Endothelial cell of umbilical vein (primary cell): ENCODE results near the gene CIRBP. TPM values are rescaled to one million over a fixed set of nuclear protein-coding genes. Genes with fewer than 3 reads are reported as not detected.
A peak's percentile ranks its signal among the peaks of the same experiment; 100 is the strongest.

Experiments
- BruUV-seq: library from RNA; stranded (reverse); fragments of 400-500 nt; replicated peaks from 2 replicates; lab custom pipeline; 2021; lab: Mats Ljungman, UMichigan
- CTCF ChIA-PET: fragments of 300-600, 350-600 bp; sonication (Branson Sonifier 250); formaldehyde crosslinking; loops from one replicate; lab custom pipeline; 2021; ENCODE audit warnings: antibody characterized with exemption, inconsistent platforms; lab: Charles Lee
- POLR2A ChIA-PET: fragments of 300-600, 350-600 bp; sonication (Branson Sonifier 250); formaldehyde crosslinking; loops from one replicate; lab custom pipeline; 2021; ENCODE audit warnings: antibody characterized with exemption, inconsistent platforms; lab: Charles Lee
- DNase-seq: peaks from one replicate; pipeline ENCODE4 v3.0.0-alpha.2; 2011; ENCODE audit warnings: low read depth, low spot score
- FAIRE-seq: peaks from 2 replicates; lab custom pipeline; 2011; peaks lifted over from hg19 to GRCh38; lab: Jason Lieb, UNC
- H2AFZ ChIP-seq: 2 replicates; pipeline ENCODE4 v1.6.0; 2012; ENCODE audit warnings: low read depth, low read length, control low read depth, inconsistent platforms
- H3K27ac ChIP-seq: 2 replicates; pipeline ENCODE4 v1.5.1; 2011; ENCODE audit warnings: low read depth, mild to moderate bottlenecking, control low read depth, low read length, moderate library complexity; ENCODE audit not compliant: insufficient read depth
- H3K27me3 ChIP-seq, 2 experiments: 2 replicates each; pipeline versions ENCODE4 v1.6.0 to v1.6.1; 2011; ENCODE audit warnings: low read length in 2 of 2, mixed read lengths in 1 of 2; ENCODE audit not compliant: control insufficient read depth in 2 of 2, insufficient read depth in 2 of 2
- H3K36me3 ChIP-seq, 2 experiments: 2 replicates in 1 of 2; 3 replicates in 1 of 2; pipeline ENCODE4 v1.5.1; 2011; ENCODE audit warnings: low read length in 2 of 2, mild to moderate bottlenecking in 1 of 2, moderate library complexity in 1 of 2; ENCODE audit not compliant: control insufficient read depth in 2 of 2, insufficient read depth in 2 of 2; ENCODE audit errors: extremely low read depth in 1 of 2
- H3K4me1 ChIP-seq: 3 replicates; pipeline ENCODE4 v1.5.1; 2011; ENCODE audit warnings: mild to moderate bottlenecking, low read length; ENCODE audit not compliant: control insufficient read depth, insufficient read depth; ENCODE audit errors: extremely low read depth
- H3K4me2 ChIP-seq: 2 replicates; pipeline ENCODE4 v1.6.1; 2011; ENCODE audit warnings: low read length, control low read depth, mixed read lengths; ENCODE audit not compliant: insufficient read depth
- H3K4me3 ChIP-seq, 3 experiments: fragments of 200-600 bp in 1 of 3; sonication (generic), shearing (Covaris generic) in 1 of 3; replicated peaks in 1 of 3; 2 replicates each; pipeline ENCODE4 v1.5.1; 2011 to 2016; ENCODE audit warnings: control low read depth in 3 of 3, low read length in 3 of 3, mild to moderate bottlenecking in 2 of 3, inconsistent platforms in 1 of 3, low read depth in 1 of 3, moderate library complexity in 1 of 3; ENCODE audit not compliant: insufficient read depth in 1 of 3
- H3K79me2 ChIP-seq: 2 replicates; pipeline ENCODE4 v1.6.0; 2012; ENCODE audit warnings: low read length, inconsistent platforms; ENCODE audit not compliant: control insufficient read depth, insufficient read depth
- H3K9ac ChIP-seq: replicated peaks from 2 replicates; pipeline ENCODE3; 2011; ENCODE audit warnings: low read length, control low read depth; ENCODE audit not compliant: insufficient read depth; ENCODE audit errors: extremely low read depth
- H3K9me1 ChIP-seq: replicated peaks from 3 replicates; pipeline ENCODE4 v1.6.0; 2011; ENCODE audit warnings: mild to moderate bottlenecking, low read length; ENCODE audit not compliant: control insufficient read depth, insufficient read depth; ENCODE audit errors: extremely low read depth
- H3K9me3 ChIP-seq: replicated peaks from 2 replicates; pipeline ENCODE4 v1.5.1; 2012; ENCODE audit warnings: low read length, inconsistent platforms; ENCODE audit not compliant: control insufficient read depth, insufficient read depth
- H4K20me1 ChIP-seq: replicated peaks from 2 replicates; pipeline ENCODE3; 2011; ENCODE audit warnings: mild to moderate bottlenecking, low read length; ENCODE audit not compliant: control insufficient read depth, insufficient read depth; ENCODE audit errors: extremely low read depth
- EZH2 ChIP-seq: IDR thresholded peaks from 2 replicates; pipeline ENCODE4 v1.6.1; 2012; ENCODE audit warnings: borderline replicate concordance, low read depth, mild to moderate bottlenecking, moderate library complexity, low read length, inconsistent platforms; ENCODE audit not compliant: severe bottlenecking
- POLR2A ChIP-seq: IDR thresholded peaks from 2 replicates; pipeline ENCODE4 v1.6.1; 2012; ENCODE audit warnings: low read depth, mild to moderate bottlenecking, control low read depth, low read length
- POLR2AphosphoS5 ChIP-seq: IDR thresholded peaks from 2 replicates; pipeline ENCODE4 v1.6.1; 2012; ENCODE audit warnings: low read depth, mild to moderate bottlenecking, control low read depth, low read length, moderate library complexity; ENCODE audit not compliant: insufficient read depth
- dilution Hi-C: fragments of 300-500 bp; cut with MboI; formaldehyde crosslinking; loops from one replicate; pipeline ENCODE4 v1.15.0; 2019; ENCODE audit warnings: low sequenced_read_pairs; ENCODE audit not compliant: extremely low pct_ligation_motif_present
- intact Hi-C: fragments of 100-400 bp; cut with micrococcal nuclease; formaldehyde crosslinking; loops from one replicate; pipeline ENCODE4 v1.10.0; 2022
- polyA plus RNA-seq, 4 experiments: library from polyadenylated mRNA; depleted of rRNA in 3 of 4; stranded (reverse) in 3 of 4; unstranded in 1 of 4; fragments of >200 nt; gene quantifications; 2 replicates each; pipeline versions ENCODE4 v1.2.1 to v1.2.3, GENCODE V29; 2011 to 2012; ENCODE audit warnings: missing spikeins in 1 of 4
- total RNA-seq: library from RNA; stranded (reverse); gene quantifications from 2 replicates; pipeline ENCODE4 v1.2.3, GENCODE V29; 2021
- TF ChIP-seq, protein P1 (sequence below), 2 donors: IDR thresholded peaks; 1 replicate in 1 of 2; 2 replicates in 1 of 2; pipeline ENCODE4 v1.5.1; 2011; ENCODE audit warnings: low read length in 2 of 2, mild to moderate bottlenecking in 2 of 2, moderate library complexity in 2 of 2, control low read depth in 1 of 2, inconsistent platforms in 1 of 2, low read depth in 1 of 2; ENCODE audit not compliant: insufficient read depth in 1 of 2; ENCODE audit errors: extremely low read depth in 1 of 2

CIRBP gene
- total and polyA plus RNA-seq, 2 donors (not counting 3 experiments of a cell fraction or from before 2014, with no cell fraction given), result 225 to 439 TPM

DNA sequence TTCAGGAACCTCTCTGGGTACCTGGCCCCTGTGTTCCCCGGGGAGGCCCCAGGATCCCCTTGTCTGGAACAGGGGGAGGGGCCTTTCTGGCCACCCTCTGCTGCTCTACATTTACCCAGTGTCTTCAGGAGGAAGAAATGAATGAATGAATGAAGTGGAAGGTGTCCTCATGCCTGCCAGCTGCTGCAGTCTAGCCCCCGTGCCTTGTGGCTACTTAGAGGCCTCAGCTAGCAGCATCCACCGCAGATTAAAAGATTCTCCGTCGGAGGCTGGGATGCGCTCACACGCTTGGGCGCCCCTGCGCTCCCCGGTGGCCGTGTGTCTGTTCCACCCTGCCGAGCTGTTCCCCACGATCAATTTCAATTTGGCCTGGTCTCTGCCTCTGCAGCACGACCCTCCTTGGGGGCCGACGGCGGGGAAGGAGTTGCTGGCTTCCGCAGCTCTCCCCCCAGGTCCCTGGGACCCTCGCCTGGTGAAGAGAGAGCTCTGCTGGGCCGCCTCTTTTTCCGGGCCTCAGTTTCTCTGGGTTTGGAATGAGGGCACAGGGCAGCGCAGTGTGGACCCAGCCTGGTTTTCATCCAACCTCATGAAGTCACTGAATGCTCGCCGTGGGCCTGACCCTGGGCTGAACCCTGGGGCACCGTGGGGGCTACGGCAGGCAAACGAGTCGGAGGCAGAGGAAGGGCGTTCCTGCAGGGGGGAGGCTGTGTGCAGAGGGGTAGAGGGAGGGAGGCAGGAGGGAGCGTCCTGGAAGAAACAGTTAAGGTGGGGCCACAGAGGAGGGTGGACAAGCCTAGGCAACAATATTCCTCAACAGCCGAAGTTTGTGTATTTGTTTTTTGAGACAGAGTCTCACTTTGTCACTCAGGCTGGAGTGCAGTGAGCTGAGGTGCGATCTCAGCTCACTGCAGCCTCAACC is 44.8 kb downstream of the CIRBP start:
- intact Hi-C loops (loop anchor here (5.0 kb wide), 1 partner anchor 38 kb away; a partner anchor contains a TSS), dilution Hi-C loops (no loop called here)
- Histone ChIP-seq H3K9ac (peak overlapping the region; percentile 14), H3K27me3 (peaks cover 17 to 18% of the 10 kb centered on the region in 2 experiments), H2AFZ (peak overlapping the region; percentile 32), H3K79me2 (no peaks in the 10 kb centered on the region), H4K20me1 (no peaks in the 10 kb centered on the region), H3K9me3 (no peaks in the 10 kb centered on the region), H3K27ac (peak overlapping the region; percentile 50), H3K4me3 (no peak overlapping the region), H3K36me3 (no peaks in the 10 kb centered on the region), H3K9me1 (no peaks in the 10 kb centered on the region), H3K4me1 (peaks cover 13% of the 10 kb centered on the region), H3K4me2 (peak overlapping the region; percentile 48)
- BruUV-seq, result no TSS peak
- FAIRE-seq, result no peak
- no peak for DNase-seq
- TF ChIP-seq POLR2A, result no peak
- CTCF ChIA-PET, result interaction anchor here (1.0 to 2.2 kb wide), 5 partner anchors 10 to 70 kb away, joined by 3 to 31 read pairs (median 5); no protein-coding TSS in a partner anchor
- POLR2A ChIA-PET, result no interaction called here

DNA sequence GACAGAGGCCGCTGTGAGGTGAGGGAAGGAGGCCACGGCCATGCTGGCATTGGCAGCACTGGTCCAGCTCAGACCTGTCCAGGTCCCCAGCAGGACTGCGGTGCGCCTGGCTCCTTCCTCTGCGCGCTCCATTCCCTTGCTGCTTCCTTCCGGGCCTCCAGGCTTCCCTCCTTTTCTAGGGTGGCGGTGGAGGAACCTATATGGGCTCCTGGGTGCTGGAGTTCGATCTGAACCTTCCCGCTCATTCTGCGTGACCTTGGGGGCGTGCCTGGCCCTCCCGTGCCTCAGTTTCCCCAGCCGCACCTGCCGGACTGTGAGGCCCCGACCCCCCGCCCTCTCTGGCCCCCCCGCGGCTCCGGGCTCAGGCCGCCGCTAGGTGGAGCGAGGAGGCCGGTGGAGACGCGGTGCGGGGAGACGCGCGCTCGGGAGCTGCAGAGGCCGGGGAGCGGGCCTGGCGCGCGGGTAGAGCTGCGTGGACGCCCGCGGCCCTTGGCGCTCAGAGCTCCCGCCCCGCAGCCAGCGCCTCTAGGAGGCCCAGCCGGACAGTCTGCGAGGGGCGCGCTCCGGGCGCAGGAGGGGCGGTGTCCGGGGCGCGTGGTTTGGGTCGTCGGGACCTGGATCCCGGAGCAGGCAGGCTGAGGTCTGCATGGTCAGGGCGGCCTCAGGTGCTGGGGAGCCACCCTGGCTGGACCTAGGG is 46.5 kb downstream of the CIRBP start:
- Histone ChIP-seq H3K27me3 (peaks cover 17 to 18% of the 10 kb centered on the region in 2 experiments), H3K79me2 (no peaks in the 10 kb centered on the region), H3K9ac (no peak overlapping the region), H3K27ac (no peak overlapping the region), H3K4me2 (no peak overlapping the region), H3K4me1 (peaks cover 13% of the 10 kb centered on the region), H3K9me3 (no peaks in the 10 kb centered on the region), H4K20me1 (no peaks in the 10 kb centered on the region), H3K4me3 (no peak overlapping the region), H3K36me3 (no peaks in the 10 kb centered on the region), H2AFZ (no peak overlapping the region), H3K9me1 (no peaks in the 10 kb centered on the region)
- ChIA-PET POLR2A (no interaction called here), CTCF (interaction anchor here (0.5 to 2.4 kb wide), 29 partner anchors 8 to 218 kb away, joined by 3 to 31 read pairs (median 4); a partner anchor contains a TSS)
- no TSS peak for BruUV-seq
- no peak for TF ChIP-seq POLR2AphosphoS5
- TF ChIP-seq, protein P1, sequence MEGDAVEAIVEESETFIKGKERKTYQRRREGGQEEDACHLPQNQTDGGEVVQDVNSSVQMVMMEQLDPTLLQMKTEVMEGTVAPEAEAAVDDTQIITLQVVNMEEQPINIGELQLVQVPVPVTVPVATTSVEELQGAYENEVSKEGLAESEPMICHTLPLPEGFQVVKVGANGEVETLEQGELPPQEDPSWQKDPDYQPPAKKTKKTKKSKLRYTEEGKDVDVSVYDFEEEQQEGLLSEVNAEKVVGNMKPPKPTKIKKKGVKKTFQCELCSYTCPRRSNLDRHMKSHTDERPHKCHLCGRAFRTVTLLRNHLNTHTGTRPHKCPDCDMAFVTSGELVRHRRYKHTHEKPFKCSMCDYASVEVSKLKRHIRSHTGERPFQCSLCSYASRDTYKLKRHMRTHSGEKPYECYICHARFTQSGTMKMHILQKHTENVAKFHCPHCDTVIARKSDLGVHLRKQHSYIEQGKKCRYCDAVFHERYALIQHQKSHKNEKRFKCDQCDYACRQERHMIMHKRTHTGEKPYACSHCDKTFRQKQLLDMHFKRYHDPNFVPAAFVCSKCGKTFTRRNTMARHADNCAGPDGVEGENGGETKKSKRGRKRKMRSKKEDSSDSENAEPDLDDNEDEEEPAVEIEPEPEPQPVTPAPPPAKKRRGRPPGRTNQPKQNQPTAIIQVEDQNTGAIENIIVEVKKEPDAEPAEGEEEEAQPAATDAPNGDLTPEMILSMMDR (IDR thresholded peaks at IDR 0.05; ENCODE audit: extremely low read depth in 1 of 2, insufficient read depth in 1 of 2, low read depth in 1 of 2, low read length in 2 of 2), result peak; percentile 41 to 64
- TF ChIP-seq EZH2, result peak; percentile 10
- FAIRE-seq (no peak), DNase-seq (peak; percentile 31)
- dilution Hi-C loops (no loop called here), intact Hi-C loops (loop anchor here (5.0 kb wide), 1 partner anchor 67 kb away; the partner anchor contains the start of gene NDUFS7)
